Measurements from ENCODE around the gene CARD9.
"Not testable (repeated sequence)": the region's sequence is repeated elsewhere in the genome, so short reads cannot be mapped to it uniquely, and the experiment has no call there.

CARD9 gene

GRCh38 chr9:136333045-136333444 lies 40.4 kb downstream of the CARD9 start:
- no peak for DNase-seq

GRCh38 chr9:136332482-136332983 lies 40.9 kb downstream of the CARD9 start:
- no peak for DNase-seq

- DNase-seq, result no peak
Measured at GRCh38 chr9:136331556-136332481, 41.6 kb downstream of the CARD9 start.

DNA sequence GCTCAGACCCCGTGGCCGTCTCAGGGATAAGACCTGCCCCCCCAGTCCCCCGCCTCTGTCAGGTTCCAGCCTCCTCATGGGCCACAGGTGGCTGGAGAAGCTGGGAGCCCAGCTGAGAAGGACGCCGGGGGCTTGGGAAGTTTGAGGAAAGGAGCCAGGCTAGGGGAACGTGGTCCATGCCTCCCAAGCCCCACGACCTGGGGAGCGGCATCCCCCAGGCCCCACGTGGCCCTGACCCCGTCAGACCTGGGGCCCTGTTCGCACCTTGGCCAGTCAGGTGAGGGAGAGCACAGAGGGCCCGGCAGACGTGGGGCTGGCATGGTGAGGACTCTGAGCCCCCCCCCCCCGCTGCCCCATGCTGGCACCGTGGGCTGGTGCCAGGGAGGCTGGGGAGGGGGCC lies 42.4 kb downstream of the CARD9 start:
- no peak for DNase-seq

- no peak for DNase-seq
Measured at GRCh38 chr9:136330406-136330990, 43.0 kb downstream of the CARD9 start.

DNA sequence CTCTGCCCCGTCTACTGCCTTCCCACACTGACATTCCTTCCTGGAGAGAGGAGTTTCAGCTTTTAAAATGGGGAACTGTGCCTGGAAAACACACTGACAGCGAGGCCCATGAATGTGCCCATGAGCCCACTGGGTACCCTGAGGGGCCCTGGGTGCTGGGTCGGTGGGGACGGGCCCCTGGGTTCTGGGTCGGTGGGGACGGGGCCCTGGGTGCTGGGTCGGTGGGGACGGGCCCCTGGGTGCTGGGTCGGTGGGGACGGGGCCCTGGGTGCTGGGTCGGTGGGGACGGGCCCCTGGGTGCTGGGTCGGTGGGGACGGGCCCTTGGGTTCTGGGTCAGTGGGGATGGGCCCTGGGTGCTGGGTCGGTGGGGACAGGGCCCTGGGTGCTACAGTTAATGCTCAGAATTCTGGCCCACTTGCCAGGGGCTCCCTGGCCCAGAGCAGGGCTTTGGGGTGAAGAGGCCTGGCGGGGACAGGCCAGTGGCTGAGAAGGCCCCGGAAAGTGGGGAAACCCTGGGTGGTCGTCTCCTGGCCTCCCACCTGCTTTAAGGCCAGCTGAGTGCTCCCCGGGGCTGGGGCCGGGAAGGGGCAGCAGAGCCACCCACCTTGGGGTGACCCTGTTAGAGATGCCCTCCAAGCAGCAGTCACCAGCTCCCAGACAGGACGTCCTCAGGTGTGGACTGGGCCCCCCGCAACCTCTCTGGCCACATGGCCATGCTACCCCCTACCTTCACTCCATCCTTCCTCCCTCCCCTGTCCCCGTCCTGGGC lies 43.6 kb downstream of the CARD9 start:
- no peak for DNase-seq

DNA sequence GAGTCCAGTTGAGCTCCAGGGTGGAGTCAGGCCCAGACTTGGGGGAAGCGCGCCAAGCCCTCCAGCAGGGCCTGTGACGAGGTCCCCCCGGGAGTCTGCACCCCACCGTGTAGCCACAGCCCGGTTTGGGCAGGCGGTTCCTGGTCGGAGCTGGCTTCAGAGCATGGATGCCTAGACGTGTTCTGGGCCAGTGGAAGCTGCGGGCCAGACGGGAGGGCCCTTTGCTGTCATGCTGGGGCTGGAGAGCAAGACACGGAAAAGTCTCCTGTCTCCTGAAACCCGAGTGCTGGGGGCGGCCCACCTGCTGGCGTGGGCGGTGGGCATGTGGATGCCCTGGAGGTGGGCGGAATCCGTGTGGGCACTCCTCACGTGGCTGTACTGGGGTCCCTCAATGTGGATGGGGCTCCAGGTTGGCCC lies 44.2 kb downstream of the CARD9 start:
- no peak for DNase-seq

DNA sequence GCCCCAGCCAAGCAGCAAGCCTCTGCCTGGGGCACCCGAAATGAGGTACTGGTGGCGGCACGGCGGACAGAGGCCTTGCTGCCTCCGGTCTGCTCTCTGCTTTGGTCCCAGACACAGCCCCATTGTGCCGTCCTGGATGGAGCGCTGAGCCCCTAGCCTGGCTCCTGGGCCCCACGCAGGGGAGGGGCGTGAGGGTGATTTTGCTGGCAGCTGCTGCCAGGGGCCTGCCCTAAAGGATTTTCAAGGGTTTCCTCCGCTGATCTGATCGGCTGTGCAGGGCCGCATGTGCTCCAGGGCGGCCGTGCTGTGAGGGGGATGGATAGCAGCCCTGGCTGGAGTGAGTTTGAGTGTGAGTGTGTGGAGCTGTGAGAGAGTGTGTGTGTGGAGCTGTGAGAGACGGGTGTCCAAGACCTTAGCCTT lies 44.8 kb downstream of the CARD9 start:
- no peak for DNase-seq

DNA sequence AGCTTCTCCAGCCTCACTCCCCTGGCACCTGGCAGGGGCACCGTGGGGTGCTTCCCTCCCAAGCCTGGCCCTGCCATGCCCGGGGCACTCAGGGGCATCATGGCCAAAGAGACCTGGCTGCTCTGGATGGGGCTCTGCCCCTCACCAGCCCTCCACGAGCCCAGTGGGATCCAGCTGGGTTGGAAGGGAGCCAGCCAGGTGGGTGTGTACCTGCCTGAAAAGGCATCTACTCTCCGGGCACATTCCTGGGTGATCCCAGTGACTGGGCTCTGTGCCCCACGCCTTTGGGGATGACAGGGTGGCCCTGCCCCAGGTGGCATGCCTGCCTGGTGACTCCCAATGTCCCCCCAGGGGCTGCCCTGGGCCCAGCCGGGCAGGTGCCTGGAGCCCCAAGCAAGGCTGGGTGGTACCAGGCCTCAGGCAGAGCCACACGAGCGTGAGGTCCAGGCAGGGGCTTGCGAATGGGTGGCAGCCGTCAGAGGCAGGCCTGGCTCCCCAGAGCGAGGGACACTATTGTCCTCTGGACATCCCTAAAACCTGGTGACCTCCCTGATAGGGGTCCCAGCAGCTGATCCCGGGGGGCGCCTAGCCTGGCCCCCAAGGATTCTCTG lies 45.4 kb downstream of the CARD9 start:
- DNase-seq, result no peak

GRCh38 chr9:136327304-136327974 lies 46.0 kb downstream of the CARD9 start, which contains the start of gene GPSM1:
GPSM1 (plus strand) TSS chr9:136327539; CDS start chr9:136327696, 157 bp downstream.
- peak; percentile 12 for DNase-seq

- DNase-seq, result no peak
Measured at GRCh38 chr9:136326761-136327303, 46.6 kb downstream of the CARD9 start.

- DNase-seq, result no peak
Measured at GRCh38 chr9:136326061-136326760, 47.3 kb downstream of the CARD9 start.

GRCh38 chr9:136325358-136325757 lies 48.1 kb downstream of the CARD9 start:
- DNase-seq, result no peak

DNA sequence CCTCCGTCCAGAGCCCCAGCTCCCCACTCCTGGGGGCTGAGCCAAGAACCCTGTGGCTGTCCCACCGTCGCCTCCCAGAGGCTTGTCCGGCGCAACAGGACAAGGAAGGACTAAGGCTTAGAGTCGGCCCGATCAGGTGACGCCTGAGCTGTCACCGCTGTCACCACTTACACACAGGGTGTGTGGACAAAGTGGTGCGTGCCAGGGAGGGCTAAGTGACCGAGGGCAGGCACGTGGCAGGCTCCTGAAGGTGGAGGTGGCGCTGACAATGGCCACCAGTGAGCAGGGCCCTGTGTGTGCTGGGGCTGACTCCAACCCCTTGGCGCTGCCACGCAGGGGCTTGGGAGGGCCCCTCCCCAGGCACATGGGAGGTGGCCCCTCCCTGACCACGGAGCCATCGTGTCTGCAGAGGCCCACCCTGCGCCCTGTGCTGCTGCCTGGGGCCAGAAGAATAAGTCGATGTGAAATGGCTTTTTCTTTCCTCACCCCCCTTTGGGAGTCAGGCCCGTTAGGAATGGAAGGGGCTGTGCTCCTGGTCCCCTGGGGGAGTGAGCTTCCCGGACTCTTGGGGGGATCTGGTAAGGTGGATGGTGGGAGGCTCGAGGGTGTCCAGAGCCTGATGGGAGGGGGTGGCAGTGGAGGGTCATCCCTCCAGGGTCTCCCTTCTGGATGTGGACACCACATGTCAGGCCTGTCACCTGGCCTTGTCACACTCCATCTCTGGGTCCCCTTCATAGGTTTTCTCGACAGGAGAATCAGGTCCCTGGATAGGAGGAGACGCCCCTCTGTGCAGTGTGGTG lies 48.8 kb downstream of the CARD9 start:
- no peak for DNase-seq

DNA sequence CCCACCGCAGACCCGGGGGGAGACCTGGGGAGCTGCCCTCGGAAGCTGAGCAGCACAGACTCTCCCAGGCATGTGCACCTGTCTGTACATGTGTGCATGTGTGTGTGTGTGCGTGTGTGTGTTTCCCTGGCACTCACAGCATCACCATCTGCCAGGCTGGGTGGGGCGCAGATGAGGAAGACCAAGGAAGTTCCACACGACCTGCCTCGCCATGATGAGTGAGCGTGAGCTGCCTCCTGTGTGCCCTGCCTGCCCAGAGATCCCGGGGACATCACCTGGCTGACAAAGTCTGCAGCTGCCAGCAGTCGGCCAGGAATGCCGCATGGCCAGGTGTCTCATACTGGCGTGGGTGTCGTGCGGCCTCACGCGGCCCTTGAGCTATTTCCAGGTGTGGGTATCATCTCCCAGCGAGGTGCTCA lies 50.1 kb downstream of the CARD9 start:
- no peak for DNase-seq

- DNase-seq, result no peak
Measured at GRCh38 chr9:136322756-136323330, 50.6 kb downstream of the CARD9 start.

DNA sequence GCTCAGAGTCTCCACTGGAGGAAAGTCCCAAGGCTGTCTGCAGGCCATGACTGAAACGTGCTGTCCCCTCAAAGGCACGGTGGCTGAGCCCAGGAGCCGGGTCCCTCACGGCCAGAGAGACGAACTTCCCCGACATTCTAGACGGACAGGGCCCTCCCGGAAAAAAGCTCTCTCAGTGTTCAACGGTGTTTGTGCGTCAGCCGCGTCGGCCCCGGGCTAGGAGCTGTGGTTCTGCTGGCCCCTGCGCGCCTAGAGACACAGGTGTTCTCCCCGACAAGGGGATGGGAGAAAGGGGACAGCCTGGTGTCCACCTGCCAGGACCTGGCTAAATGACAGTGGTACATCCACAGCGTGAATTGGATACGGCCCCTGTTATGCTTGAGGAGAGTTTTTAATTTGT lies 51.9 kb downstream of the CARD9 start:
- DNase-seq, result no peak

DNA sequence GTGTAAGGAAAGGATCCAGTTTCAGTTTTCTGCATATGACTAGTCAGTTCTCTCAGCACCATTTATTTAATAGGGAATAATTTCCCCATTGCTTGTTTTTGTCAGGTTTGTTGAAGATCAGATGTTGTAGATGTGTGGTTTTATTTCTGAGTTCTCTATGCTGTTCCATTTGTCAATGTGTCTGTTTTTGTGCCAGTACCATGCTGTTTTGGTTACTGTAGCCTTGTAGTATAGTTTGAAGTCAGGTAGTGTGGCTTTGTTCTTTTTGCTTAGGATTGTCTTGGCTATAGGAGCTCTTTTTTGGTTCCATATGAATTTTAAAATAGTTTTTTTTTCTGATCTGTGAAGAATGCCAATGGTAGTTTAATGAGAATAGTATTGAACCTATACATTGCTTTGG lies 52.5 kb downstream of the CARD9 start:
- not testable (repeated sequence) for DNase-seq

DNA sequence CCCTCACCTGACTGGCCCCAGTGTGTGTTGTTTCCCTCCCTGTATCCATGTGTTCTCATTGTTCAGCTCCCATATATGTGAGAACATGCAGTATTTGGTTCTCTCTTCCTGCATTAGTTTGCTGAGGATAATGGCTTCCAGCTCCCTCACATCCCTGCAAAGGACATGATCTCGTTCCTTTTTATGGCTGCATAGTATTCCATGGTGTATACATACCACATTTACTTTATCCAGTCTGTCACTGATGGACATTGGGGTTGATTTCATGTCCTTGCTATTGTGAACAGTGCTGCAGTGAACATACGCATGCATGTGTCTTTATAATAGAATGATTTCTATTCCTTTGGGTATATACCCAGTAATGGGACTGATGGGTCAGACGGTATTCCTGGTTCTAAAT lies 53.5 kb downstream of the CARD9 start:
- DNase-seq, result not testable (repeated sequence)

DNA sequence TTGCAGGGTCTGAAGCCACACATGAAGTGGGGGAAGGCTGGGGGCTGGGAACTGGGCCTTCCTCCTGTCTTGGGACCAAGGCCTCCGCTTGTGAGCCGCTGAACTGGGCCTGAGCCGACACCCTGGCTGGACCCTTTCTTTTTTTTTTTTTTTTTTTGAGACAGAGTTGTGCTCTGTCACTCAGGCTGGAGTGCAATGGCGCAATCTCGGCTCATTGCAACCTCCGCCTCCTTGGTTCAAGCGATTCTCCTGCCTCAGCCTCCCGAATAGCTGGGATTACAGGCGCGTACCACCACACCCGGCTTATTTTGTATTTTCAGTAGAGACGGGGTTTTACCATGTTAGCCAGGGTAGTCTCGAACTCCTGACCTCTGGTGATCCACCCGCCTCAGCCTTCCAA lies 54.2 kb downstream of the CARD9 start:
- not testable (repeated sequence) for DNase-seq

All from effector CD4-positive, alpha-beta T cell (primary cell).